ENCODE results near the gene ATP8A2. TPM values are rescaled to one million over a fixed set of nuclear protein-coding genes. Genes with fewer than 3 reads are reported as not detected.

The ATP8A2 gene
- total RNA-seq, 2 experiments from 2014 or later = not detected

DNA sequence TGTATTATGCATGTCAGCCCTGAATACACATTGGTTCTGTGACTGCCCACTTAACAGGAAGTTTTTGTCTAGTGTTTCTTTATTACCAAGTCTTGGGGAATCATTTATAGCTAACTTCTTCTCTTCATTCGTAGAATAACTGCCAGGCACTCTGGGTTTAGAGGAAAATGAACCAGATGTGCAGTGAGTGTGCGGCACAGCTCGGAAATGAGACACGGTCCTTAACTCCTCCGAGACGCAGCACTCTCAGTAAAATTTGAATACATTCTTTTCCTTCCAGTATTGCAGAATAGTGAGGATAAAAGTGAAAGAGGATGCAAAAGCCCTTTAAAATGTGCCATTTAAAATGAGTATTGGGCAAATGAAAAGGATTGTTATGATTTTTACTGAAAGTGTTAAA lies 29.2 kb downstream of the ATP8A2 start:
- Histone ChIP-seq H2AFZ (ENCODE audit: low read length) (no peak overlapping the region), H3K79me2 (ENCODE audit: insufficient read depth, low read depth, low read length) (no peaks in the 10 kb centered on the region), H3K4me1 (ENCODE audit: insufficient read depth, low read length, poor library complexity, severe bottlenecking) (no peaks in the 10 kb centered on the region), H3K9me3 (ENCODE audit: low read length) (no peaks in the 10 kb centered on the region), H3K4me2 (ENCODE audit: low read length) (no peak overlapping the region), H3K9me2 (ENCODE audit: insufficient read depth, low read length) (no peaks in the 10 kb centered on the region), H3K36me3 (ENCODE audit: insufficient read depth, low read length) (no peaks in the 10 kb centered on the region), H4K20me1 (ENCODE audit: insufficient read depth, low read length) (no peaks in the 10 kb centered on the region), H3K27ac (ENCODE audit: low read depth, low read length, poor library complexity, severe bottlenecking) (no peak overlapping the region), H3K4me3 (ENCODE audit: low read depth, low read length, poor library complexity, severe bottlenecking) (no peak overlapping the region)
- BruUV-seq (replicated peaks) = no TSS peak
- POLR2A ChIA-PET = no interaction called here
- no peak for TF ChIP-seq EZH2phosphoT487 (IDR thresholded peaks at IDR 0.05; ENCODE audit: borderline replicate concordance, low read depth, low read length)
- TF ChIP-seq, protein P1, sequence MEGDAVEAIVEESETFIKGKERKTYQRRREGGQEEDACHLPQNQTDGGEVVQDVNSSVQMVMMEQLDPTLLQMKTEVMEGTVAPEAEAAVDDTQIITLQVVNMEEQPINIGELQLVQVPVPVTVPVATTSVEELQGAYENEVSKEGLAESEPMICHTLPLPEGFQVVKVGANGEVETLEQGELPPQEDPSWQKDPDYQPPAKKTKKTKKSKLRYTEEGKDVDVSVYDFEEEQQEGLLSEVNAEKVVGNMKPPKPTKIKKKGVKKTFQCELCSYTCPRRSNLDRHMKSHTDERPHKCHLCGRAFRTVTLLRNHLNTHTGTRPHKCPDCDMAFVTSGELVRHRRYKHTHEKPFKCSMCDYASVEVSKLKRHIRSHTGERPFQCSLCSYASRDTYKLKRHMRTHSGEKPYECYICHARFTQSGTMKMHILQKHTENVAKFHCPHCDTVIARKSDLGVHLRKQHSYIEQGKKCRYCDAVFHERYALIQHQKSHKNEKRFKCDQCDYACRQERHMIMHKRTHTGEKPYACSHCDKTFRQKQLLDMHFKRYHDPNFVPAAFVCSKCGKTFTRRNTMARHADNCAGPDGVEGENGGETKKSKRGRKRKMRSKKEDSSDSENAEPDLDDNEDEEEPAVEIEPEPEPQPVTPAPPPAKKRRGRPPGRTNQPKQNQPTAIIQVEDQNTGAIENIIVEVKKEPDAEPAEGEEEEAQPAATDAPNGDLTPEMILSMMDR (conservative IDR thresholded peaks at IDR 0.05; ENCODE audit: low read length) = no peak
- CTCF ChIA-PET (ENCODE audit: unreplicated experiment) = no interaction called here
- intact Hi-C loops (cut with micrococcal nuclease; ENCODE audit: unreplicated experiment) = no loop called here
- no peak for DNase-seq (ENCODE audit: low spot score)

- BruUV-seq (replicated peaks) = no TSS peak
- CTCF ChIA-PET (ENCODE audit: unreplicated experiment) = no interaction called here
- DNase-seq (ENCODE audit: low spot score) = no peak
- intact Hi-C loops (cut with micrococcal nuclease; ENCODE audit: unreplicated experiment) = no loop called here
- Histone ChIP-seq H3K27ac (ENCODE audit: low read depth, low read length, poor library complexity, severe bottlenecking) (no peak overlapping the region), H3K4me2 (ENCODE audit: low read length) (no peak overlapping the region), H3K4me1 (ENCODE audit: insufficient read depth, low read length, poor library complexity, severe bottlenecking) (no peaks in the 10 kb centered on the region), H4K20me1 (ENCODE audit: insufficient read depth, low read length) (no peaks in the 10 kb centered on the region), H3K36me3 (ENCODE audit: insufficient read depth, low read length) (no peaks in the 10 kb centered on the region), H2AFZ (ENCODE audit: low read length) (no peak overlapping the region), H3K4me3 (ENCODE audit: low read depth, low read length, poor library complexity, severe bottlenecking) (no peak overlapping the region), H3K9me2 (ENCODE audit: insufficient read depth, low read length) (no peaks in the 10 kb centered on the region), H3K9me3 (ENCODE audit: low read length) (no peaks in the 10 kb centered on the region), H3K79me2 (ENCODE audit: insufficient read depth, low read depth, low read length) (no peaks in the 10 kb centered on the region)
- TF ChIP-seq EZH2phosphoT487 (IDR thresholded peaks at IDR 0.05; ENCODE audit: borderline replicate concordance, low read depth, low read length) = no peak
- TF ChIP-seq, protein P1 (conservative IDR thresholded peaks at IDR 0.05; ENCODE audit: low read length) = no peak
- POLR2A ChIA-PET = no interaction called here
These were observed 30.2 kb downstream of the ATP8A2 start for GRCh38 chr13:25401958-25402357.

DNA sequence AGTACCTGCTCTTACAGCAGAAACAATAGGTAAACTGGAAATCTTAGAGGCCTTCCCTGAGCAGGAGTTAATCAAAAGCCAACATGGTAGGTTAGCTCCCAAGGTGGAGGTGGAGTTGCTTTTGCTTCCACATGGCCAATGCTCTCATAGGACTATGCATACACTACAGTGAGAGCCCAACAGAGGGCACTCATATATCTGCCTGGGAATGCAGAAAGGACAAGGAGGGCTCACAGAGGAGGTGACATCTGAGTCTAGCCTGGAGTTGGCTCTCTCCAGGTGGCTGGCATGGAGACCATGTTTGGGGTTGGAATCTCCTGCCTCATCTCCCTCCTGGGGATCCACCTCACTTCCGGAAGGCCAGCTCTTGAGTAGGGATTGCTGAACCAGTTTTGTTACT lies 34.6 kb downstream of the ATP8A2 start:
- Histone ChIP-seq H3K36me3 (ENCODE audit: insufficient read depth, low read length) (no peaks in the 10 kb centered on the region), H3K4me2 (ENCODE audit: low read length) (no peak overlapping the region), H3K9me3 (ENCODE audit: low read length) (no peaks in the 10 kb centered on the region), H3K9me2 (ENCODE audit: insufficient read depth, low read length) (no peaks in the 10 kb centered on the region), H3K4me3 (ENCODE audit: low read depth, low read length, poor library complexity, severe bottlenecking) (no peak overlapping the region), H3K4me1 (ENCODE audit: insufficient read depth, low read length, poor library complexity, severe bottlenecking) (no peaks in the 10 kb centered on the region), H2AFZ (ENCODE audit: low read length) (no peak overlapping the region), H4K20me1 (ENCODE audit: insufficient read depth, low read length) (no peaks in the 10 kb centered on the region), H3K27ac (ENCODE audit: low read depth, low read length, poor library complexity, severe bottlenecking) (no peak overlapping the region), H3K79me2 (ENCODE audit: insufficient read depth, low read depth, low read length) (no peaks in the 10 kb centered on the region)
- intact Hi-C loops (cut with micrococcal nuclease; ENCODE audit: unreplicated experiment) = no loop called here
- ChIA-PET POLR2A (no interaction called here), CTCF (ENCODE audit: unreplicated experiment) (no interaction called here)
- peak; percentile 4 for DNase-seq (ENCODE audit: low spot score)
- BruUV-seq (replicated peaks) = no TSS peak
- no peak for TF ChIP-seq EZH2phosphoT487 (IDR thresholded peaks at IDR 0.05; ENCODE audit: borderline replicate concordance, low read depth, low read length)
- TF ChIP-seq, protein P1 (conservative IDR thresholded peaks at IDR 0.05; ENCODE audit: low read length) = peak; percentile 47

Data from OCI-LY7 (cell line).